B cell (primary cell): Measurements from ENCODE around the gene SSR2. TPM values are rescaled to one million over a fixed set of nuclear protein-coding genes. Genes with fewer than 3 reads are reported as not detected.

Source experiments
- ATAC-seq: fragments of 200-7000 bp; cut with Tn5 transposase; one replicate; pipeline ENCODE4 v1.10.0; 2021; ENCODE audit warnings: low read depth, mild to moderate bottlenecking, moderate number of reproducible peaks, moderate library complexity
- CTCF ChIA-PET: fragments of 350-600 bp; sonication (Branson Sonifier 250); formaldehyde crosslinking; loops from one replicate; lab custom pipeline; 2021; ENCODE audit warnings: antibody characterized with exemption, inconsistent platforms; lab: Charles Lee
- POLR2A ChIA-PET: fragments of 350-600 bp; sonication (Branson Sonifier 250); formaldehyde crosslinking; loops from one replicate; lab custom pipeline; 2021; ENCODE audit warnings: antibody characterized with exemption; lab: Charles Lee
- DNase-seq: peaks from one replicate; pipeline ENCODE4 v3.0.0; 2013
- H2AFZ ChIP-seq: 2 replicates; pipeline ENCODE4 v1.6.1; 2012; ENCODE audit warnings: mild to moderate bottlenecking, low read depth, low read length; ENCODE audit not compliant: insufficient read depth, poor library complexity, severe bottlenecking
- H3K27ac ChIP-seq, 2 donors: 1 replicate in 1 of 2; 2 replicates in 1 of 2; pipeline ENCODE4 v1.5.1; 2012 to 2013; ENCODE audit warnings: low read length in 2 of 2, mild to moderate bottlenecking in 2 of 2, moderate library complexity in 1 of 2
- H3K27me3 ChIP-seq, 4 experiments: fragments of 200-600 bp in 1 of 4; sonication (generic) in 1 of 4; replicated peaks in 1 of 4; 1 replicate in 2 of 4; 2 replicates in 2 of 4; pipeline versions ENCODE4 v1.6.1 to v1.7.0; 2013 to 2016; ENCODE audit warnings: low read length in 3 of 4, mild to moderate bottlenecking in 2 of 4, mixed read lengths in 1 of 4, moderate library complexity in 1 of 4; ENCODE audit not compliant: insufficient read depth in 4 of 4, control insufficient read depth in 3 of 4; ENCODE audit errors: control extremely low read depth in 1 of 4
- H3K36me3 ChIP-seq, 2 experiments: replicated peaks in 1 of 2; 1 replicate in 1 of 2; 2 replicates in 1 of 2; pipeline versions ENCODE4 v1.6.1 to v1.7.1; 2013; ENCODE audit warnings: low read length in 1 of 2; ENCODE audit not compliant: insufficient read depth in 2 of 2, control insufficient read depth in 1 of 2; ENCODE audit errors: control extremely low read depth in 1 of 2, extremely low read depth in 1 of 2
- H3K4me1 ChIP-seq, 2 donors: fragments of 200-600 bp in 1 of 2; sonication (generic) in 1 of 2; 1 replicate in 1 of 2; 2 replicates in 1 of 2; pipeline versions ENCODE4 v1.5.1 to v1.6.1; 2013 to 2017; ENCODE audit warnings: low read length in 2 of 2; ENCODE audit not compliant: control insufficient read depth in 2 of 2, insufficient read depth in 2 of 2
- H3K4me2 ChIP-seq: replicated peaks from 2 replicates; pipeline ENCODE3; 2012; ENCODE audit warnings: mild to moderate bottlenecking, low read depth, low read length; ENCODE audit not compliant: poor library complexity, severe bottlenecking
- H3K4me3 ChIP-seq, 5 experiments: fragments of 200-600 bp in 1 of 5; sonication (generic) in 1 of 5; 1 replicate in 3 of 5; 2 replicates in 2 of 5; pipeline versions ENCODE4 v1.5.1 to v1.7.0; 2011 to 2016; ENCODE audit warnings: low read length in 4 of 5, mild to moderate bottlenecking in 4 of 5, low read depth in 2 of 5, control low read depth in 1 of 5, moderate library complexity in 1 of 5; ENCODE audit not compliant: insufficient read depth in 1 of 5; ENCODE audit errors: control extremely low read depth in 1 of 5, extremely low read depth in 1 of 5
- H3K79me2 ChIP-seq: fragments of 200-600 bp; sonication (generic); one replicate; pipeline ENCODE4 v1.6.0; 2016; ENCODE audit warnings: low read length; ENCODE audit not compliant: control insufficient read depth, insufficient read depth
- H3K9ac ChIP-seq: fragments of 200-600 bp; sonication (generic); 2 replicates; pipeline ENCODE4 v1.6.1; 2017; ENCODE audit warnings: mild to moderate bottlenecking, low read length, moderate library complexity
- H3K9me3 ChIP-seq, 3 donors: one replicate each; pipeline versions ENCODE4 v1.6.1 to v1.7.1; 2013; ENCODE audit warnings: low read length in 2 of 3; ENCODE audit not compliant: control insufficient read depth in 2 of 3, insufficient read depth in 1 of 3; ENCODE audit errors: control extremely low read depth in 1 of 3
- H4K20me1 ChIP-seq: 2 replicates; pipeline ENCODE4 v1.6.0; 2012; ENCODE audit warnings: mild to moderate bottlenecking, low read length; ENCODE audit not compliant: insufficient read depth, control insufficient read depth, poor library complexity, severe bottlenecking
- H3K27ac Mint-ChIP-seq: one replicate; pipeline ENCODE4 v1.8.0; 2021; ENCODE audit warnings: mixed read lengths
- H3K27me3 Mint-ChIP-seq: one replicate; pipeline ENCODE4 v1.8.0; 2021; ENCODE audit warnings: mixed read lengths
- H3K4me1 Mint-ChIP-seq: one replicate; pipeline ENCODE4 v1.8.0; 2021; ENCODE audit warnings: mixed read lengths
- H3K4me3 Mint-ChIP-seq: one replicate; pipeline ENCODE4 v1.8.0; 2021; ENCODE audit warnings: mixed read lengths
- H3K9me3 Mint-ChIP-seq: one replicate; pipeline ENCODE4 v1.8.0; 2022; ENCODE audit warnings: mixed read lengths; ENCODE audit not compliant: insufficient read depth
- CTCF ChIP-seq: fragments of 200-600 bp; IDR thresholded peaks from one replicate; pipeline ENCODE4 v1.8.0; 2022; ENCODE audit warnings: antibody characterized with exemption, mild to moderate bottlenecking
- EZH2 ChIP-seq: IDR thresholded peaks from 2 replicates; pipeline ENCODE4 v1.6.1; 2012; ENCODE audit warnings: borderline replicate concordance, low read depth, mild to moderate bottlenecking, moderate library complexity, low read length; ENCODE audit not compliant: insufficient read depth, poor library complexity, severe bottlenecking
- WGBS: methylation state at CpG from one replicate; pipeline ENCODE4 v1.1.5; 2013; ENCODE audit warnings: missing lambda C conversion rate; ENCODE audit not compliant: insufficient coverage; 5-methylcytosine and 5-hydroxymethylcytosine counted together
- intact Hi-C: fragments of 100-400 bp; cut with micrococcal nuclease; formaldehyde crosslinking; loops from one replicate; pipeline ENCODE4 v1.10.0; 2022
- polyA plus RNA-seq: library from polyadenylated mRNA; depleted of rRNA; stranded (reverse); fragments of >200 nt; gene quantifications from 2 replicates; pipeline ENCODE4 v1.2.3, GENCODE V29; 2012
- total RNA-seq, 2 donors: library from RNA; stranded (reverse); fragments of 120-200 nt in 1 of 2; gene quantifications; 1 replicate in 1 of 2; 2 replicates in 1 of 2; pipeline versions ENCODE4 v1.2.3 to v1.2.4, GENCODE V29; 2013 to 2022

SSR2 gene
- total and polyA plus RNA-seq, 2 donors (not counting 1 experiment from before 2014, with no cell fraction given): 160 to 359 TPM

- Mint-ChIP-seq H3K4me3 (peak overlapping the region; percentile 59), H3K4me1 (peaks cover 74% of the 10 kb centered on the region), H3K27me3 (no peaks in the 10 kb centered on the region), H3K9me3 (no peaks in the 10 kb centered on the region), H3K27ac (peak overlapping the region; percentile 82)
- Histone ChIP-seq H3K27me3 (no peaks in the 10 kb centered on the region), H4K20me1 (peaks cover 69% of the 10 kb centered on the region), H3K4me2 (peak overlapping the region; percentile 22), H3K9ac (no peak overlapping the region), H3K4me1 (peaks cover 48 to 75% of the 10 kb centered on the region in 2 donors), H2AFZ (no peak overlapping the region), H3K79me2 (peaks cover 84% of the 10 kb centered on the region), H3K36me3 (peaks cover 7 to 89% of the 10 kb centered on the region in 2 experiments), H3K4me3 (no peak overlapping the region), H3K27ac (peak overlapping the region in 1 of 2 donors; percentile 69), H3K9me3 (no peaks in the 10 kb centered on the region)
- POLR2A ChIA-PET: interaction anchor here (0.8 to 4.4 kb wide), 4 partner anchors 8 to 27 kb away, joined by 3 to 33 read pairs (median 6); partner anchors contain the start of gene ARHGEF2
- TF ChIP-seq CTCF (no peak), EZH2 (no peak)
- WGBS: 93% methylated on average over 15 of the region's 18 CpGs
- intact Hi-C loops: no loop called here
- CTCF ChIA-PET: interaction anchor here (0.9 to 5.0 kb wide), 6 partner anchors 14 to 29 kb away, joined by 5 to 41 read pairs (median 14); partner anchors contain the start of genes ARHGEF2 and KHDC4
- DNase-seq: no peak
- ATAC-seq: no peak
Observed at GRCh38 chr1:155962599-155963211, 58.0 kb downstream of the SSR2 start.

DNA sequence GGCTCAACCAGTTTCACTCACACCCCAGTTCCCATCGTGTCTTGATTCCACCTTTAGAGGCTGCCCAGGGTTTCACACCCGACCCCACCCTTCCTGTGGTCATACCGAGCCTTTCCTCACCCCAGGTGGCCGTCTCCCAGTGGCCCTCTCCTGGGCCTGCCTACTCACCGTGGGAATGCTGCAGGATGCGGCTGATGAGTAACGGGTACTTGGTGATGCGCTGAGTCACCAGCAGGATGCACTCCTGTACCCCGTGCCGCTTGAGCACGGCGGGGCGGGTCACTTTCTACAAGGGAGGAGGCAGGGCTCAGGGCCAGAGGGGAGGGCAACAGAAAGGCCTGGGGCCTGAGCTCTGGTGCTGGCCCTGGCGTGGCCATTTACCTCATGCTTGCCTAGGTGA lies 58.8 kb downstream of the SSR2 start:
- CTCF ChIA-PET: interaction anchor here (2.5 to 5.0 kb wide), 4 partner anchors 14 to 28 kb away, joined by 5 to 41 read pairs (median 28); partner anchors contain the start of gene ARHGEF2
- no peak for DNase-seq
- Histone ChIP-seq H3K4me2 (peak overlapping the region; percentile 15), H4K20me1 (peaks cover 61% of the 10 kb centered on the region), H3K27ac (peak overlapping the region; percentile 28 to 69), H3K4me1 (peaks cover 41 to 68% of the 10 kb centered on the region in 2 donors), H3K27me3 (no peaks in the 10 kb centered on the region), H3K36me3 (peaks cover 10 to 89% of the 10 kb centered on the region in 2 experiments), H3K79me2 (peaks cover 80% of the 10 kb centered on the region), H3K9ac (no peak overlapping the region), H3K9me3 (no peaks in the 10 kb centered on the region), H3K4me3 (no peak overlapping the region), H2AFZ (no peak overlapping the region)
- TF ChIP-seq CTCF: no peak
- no peak for TF ChIP-seq EZH2
- POLR2A ChIA-PET: interaction anchor here (1.0 to 4.4 kb wide), 5 partner anchors 12 to 28 kb away, joined by 4 to 33 read pairs (median 7); partner anchors contain the start of gene ARHGEF2
- no peaks in the 10 kb centered on the region for H3K27me3 Mint-ChIP-seq
- intact Hi-C loops: no loop called here
- H3K27ac Mint-ChIP-seq: peak overlapping the region; percentile 82
- peak overlapping the region; percentile 59 for H3K4me3 Mint-ChIP-seq
- H3K9me3 Mint-ChIP-seq: no peaks in the 10 kb centered on the region
- no peak for ATAC-seq
- H3K4me1 Mint-ChIP-seq: peaks cover 66% of the 10 kb centered on the region
- WGBS: 64% methylated on average over 12 of the region's 14 CpGs
